Smooth muscle cell (in vitro differentiated cells): ENCODE data around the gene LMBRD2. TPM values are rescaled to one million over a fixed set of nuclear protein-coding genes. Genes with fewer than 3 reads are reported as not detected.

ENCODE experiments used
- DNase-seq: peaks from one replicate; lab custom pipeline; 2025; ENCODE audit not compliant: unreplicated experiment; lab: John Stamatoyannopoulos, UW
- H2AFZ ChIP-seq: fragments of 200-600 bp; sonication (generic); 2 replicates; pipeline ENCODE4 v1.6.0; 2016; ENCODE audit warnings: antibody characterized with exemption, low read depth, mild to moderate bottlenecking
- H3F3A ChIP-seq: fragments of 200-600 bp; sonication (generic); 2 replicates; pipeline ENCODE4 v1.6.0; 2017; ENCODE audit warnings: antibody characterized with exemption, low read depth
- H3K27ac ChIP-seq: fragments of 200-600 bp; sonication (generic); 2 replicates; pipeline ENCODE4 v1.5.1; 2016; ENCODE audit warnings: low read depth, mild to moderate bottlenecking
- H3K27me3 ChIP-seq: fragments of 200-600 bp; sonication (generic); 2 replicates; pipeline ENCODE4 v1.6.1; 2016; ENCODE audit warnings: low read depth, mild to moderate bottlenecking
- H3K36me3 ChIP-seq: fragments of 200-600 bp; sonication (generic); 2 replicates; pipeline ENCODE4 v1.5.1; 2016; ENCODE audit warnings: low read depth
- H3K4me1 ChIP-seq: fragments of 200-600 bp; sonication (generic); 2 replicates; pipeline ENCODE4 v1.5.1; 2016; ENCODE audit warnings: low read depth
- H3K4me2 ChIP-seq: fragments of 200-600 bp; sonication (generic); 2 replicates; pipeline ENCODE4 v1.6.0; 2016; ENCODE audit warnings: mild to moderate bottlenecking
- H3K4me3 ChIP-seq: fragments of 200-600 bp; sonication (generic); 2 replicates; pipeline ENCODE4 v1.5.1; 2016; ENCODE audit warnings: mild to moderate bottlenecking
- H3K79me2 ChIP-seq: fragments of 200-600 bp; sonication (generic); 2 replicates; pipeline ENCODE4 v1.6.0; 2016; ENCODE audit warnings: low read depth, mild to moderate bottlenecking
- H3K9ac ChIP-seq: fragments of 200-600 bp; sonication (generic); 2 replicates; pipeline ENCODE4 v1.6.0; 2016; ENCODE audit warnings: low read depth
- H3K9me3 ChIP-seq: fragments of 200-600 bp; sonication (generic); replicated peaks from 2 replicates; pipeline ENCODE4 v1.5.1; 2016; ENCODE audit warnings: low read depth
- H4K20me1 ChIP-seq: fragments of 200-600 bp; sonication (generic); 2 replicates; pipeline ENCODE4 v1.6.0; 2016; ENCODE audit warnings: low read depth
- CTCF ChIP-seq: fragments of 200-600 bp; sonication (generic); IDR thresholded peaks from 2 replicates; pipeline ENCODE4 v1.5.1; 2017; ENCODE audit warnings: borderline replicate concordance, mild to moderate bottlenecking, antibody characterized with exemption; ENCODE audit not compliant: insufficient read depth, poor library complexity, severe bottlenecking
- WGBS: methylation state at CpG from one replicate; pipeline ENCODE4 v1.1.7; 2016; ENCODE audit warnings: low lambda C conversion rate; 5-methylcytosine and 5-hydroxymethylcytosine counted together
- polyA plus RNA-seq: library from polyadenylated mRNA; unstranded; fragments of >200 nt; fragmentation: Nextera tagmentation; extraction: Ambion mirVana; gene quantifications from 2 replicates; pipeline ENCODE4 v1.2.1, GENCODE V29; 2016
- total RNA-seq: library from RNA; depleted of rRNA; stranded (reverse); fragments of >200 nt; gene quantifications from 2 replicates; pipeline ENCODE4 v1.2.3, GENCODE V29; 2014

Gene LMBRD2
- total and polyA plus RNA-seq, 2 experiments from 2014 or later: 2.5 to 18.5 TPM

GRCh38 chr5:36177715-36178523 is 26.2 kb upstream of the LMBRD2 start:
- 86% methylated on average over 2 of the region's 2 CpGs for WGBS
- Histone ChIP-seq H2AFZ (no peak overlapping the region), H3K27ac (no peak overlapping the region), H3K4me3 (no peak overlapping the region), H3K4me1 (peaks cover 10% of the 10 kb centered on the region), H3F3A (no peaks in the 10 kb centered on the region), H3K9me3 (no peaks in the 10 kb centered on the region), H3K9ac (no peak overlapping the region), H4K20me1 (no peaks in the 10 kb centered on the region), H3K4me2 (no peak overlapping the region), H3K27me3 (no peaks in the 10 kb centered on the region), H3K36me3 (peaks cover 1% of the 10 kb centered on the region), H3K79me2 (no peaks in the 10 kb centered on the region)
- no peak for DNase-seq
- peak; percentile 52 for TF ChIP-seq CTCF

GRCh38 chr5:36177154-36177553 is 25.5 kb upstream of the LMBRD2 start:
- H3K9me3 ChIP-seq: no peaks in the 10 kb centered on the region
- TF ChIP-seq CTCF: no peak
- H3K36me3 ChIP-seq: peaks cover 9% of the 10 kb centered on the region
- H3K4me2 ChIP-seq: no peak overlapping the region
- DNase-seq: no peak
- no peak overlapping the region for H3K4me3 ChIP-seq
- H3K27ac ChIP-seq: no peak overlapping the region
- peaks cover 10% of the 10 kb centered on the region for H3K4me1 ChIP-seq
- no peaks in the 10 kb centered on the region for H3K27me3 ChIP-seq
- no peaks in the 10 kb centered on the region for H3F3A ChIP-seq
- no peak overlapping the region for H2AFZ ChIP-seq
- WGBS: 99% methylated on average over 2 of the region's 2 CpGs
- no peak overlapping the region for H3K9ac ChIP-seq
- no peaks in the 10 kb centered on the region for H4K20me1 ChIP-seq
- H3K79me2 ChIP-seq: no peaks in the 10 kb centered on the region

- Histone ChIP-seq H3K27me3 (no peaks in the 10 kb centered on the region), H3K9me3 (no peaks in the 10 kb centered on the region), H4K20me1 (no peaks in the 10 kb centered on the region), H3K79me2 (no peaks in the 10 kb centered on the region), H3F3A (no peaks in the 10 kb centered on the region), H3K4me1 (peaks cover 10% of the 10 kb centered on the region), H3K27ac (no peak overlapping the region), H3K9ac (no peak overlapping the region), H3K36me3 (peaks cover 15% of the 10 kb centered on the region), H3K4me3 (no peak overlapping the region), H3K4me2 (no peak overlapping the region), H2AFZ (no peak overlapping the region)
- WGBS: 98% methylated on average over 5 of the region's 5 CpGs
- no peak for DNase-seq
- TF ChIP-seq CTCF: no peak
These were observed 23.4 kb upstream of the LMBRD2 start for GRCh38 chr5:36175043-36175442.

GRCh38 chr5:36174119-36174518 is 22.4 kb upstream of the LMBRD2 start:
- H3K4me1 ChIP-seq: peaks cover 10% of the 10 kb centered on the region
- WGBS: 92% methylated on average over 3 of the region's 3 CpGs
- H3K27ac ChIP-seq: no peak overlapping the region

More at GRCh38 chr5:36174119-36174518, 22.4 kb upstream of the LMBRD2 start:
- Histone ChIP-seq H3K9me3 (no peaks in the 10 kb centered on the region), H2AFZ (no peak overlapping the region), H3K27me3 (no peaks in the 10 kb centered on the region), H3K4me3 (no peak overlapping the region), H3K9ac (no peak overlapping the region), H3K4me2 (no peak overlapping the region), H4K20me1 (no peaks in the 10 kb centered on the region), H3K79me2 (no peaks in the 10 kb centered on the region), H3F3A (no peaks in the 10 kb centered on the region), H3K36me3 (peaks cover 15% of the 10 kb centered on the region)
- DNase-seq: no peak
- no peak for TF ChIP-seq CTCF
